ENCODE measurements around the gene ANKMY1. TPM values are rescaled to one million over a fixed set of nuclear protein-coding genes. Genes with fewer than 3 reads are reported as not detected.

The ANKMY1 gene
- total and polyA plus RNA-seq, 2 of the 8 experiments (the other 6 are each of a cell fraction or from before 2014, with no cell fraction given) = 4.5 to 4.8 TPM

DNA sequence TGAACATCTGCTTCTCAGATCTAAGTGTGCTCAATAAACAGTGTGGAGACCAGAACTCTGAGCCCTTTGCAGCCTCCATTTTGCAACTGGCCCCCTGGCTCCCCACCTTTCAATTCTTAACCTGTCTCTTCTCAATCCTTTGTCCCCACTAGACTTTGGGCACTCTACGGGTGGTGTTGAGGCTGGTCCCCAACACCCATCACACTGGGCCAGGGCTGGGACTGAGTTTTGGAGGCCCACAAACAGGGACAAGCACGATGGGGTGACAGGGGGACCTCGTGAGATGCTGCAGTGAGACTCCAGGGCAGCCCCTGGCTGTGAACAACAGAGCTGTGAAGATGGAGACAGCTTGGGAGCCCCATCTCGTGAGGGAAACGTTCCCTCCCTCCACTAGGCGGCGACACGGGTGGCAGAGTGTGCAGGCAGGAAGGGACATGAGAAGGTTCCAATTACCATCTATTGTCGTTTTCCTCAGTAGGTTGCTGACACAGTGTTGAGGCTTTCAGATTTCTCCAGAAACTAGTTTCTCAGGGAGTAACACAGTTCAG is 1.2 kb downstream of the ANKMY1 start:
- H3K9ac ChIP-seq (replicated peaks in 1 of 4; ENCODE audit: extremely low read depth in 1 of 4, low read depth in 3 of 4, low read length in 3 of 4) = no peak overlapping the region
- H4K5ac ChIP-seq (ENCODE audit: insufficient read length, low read depth, low read length) = no peak overlapping the region
- FAIRE-seq (no peak), DNase-seq (ENCODE audit: low read depth in 1 of 2, low spot score in 2 of 2) (peak in 1 of 2 experiments; percentile 79)
- H3K79me1 ChIP-seq (ENCODE audit: low read depth, low read length) = 0 out of 2 replicates have a peak, but pooled peaks cover 2% of the 10 kb centered on the region
- peaks cover 3 to 33% (median 22%) of the 10 kb centered on the region in 4 experiments for H3K27me3 ChIP-seq (replicated peaks in 1 of 4; ENCODE audit: control insufficient read depth in 3 of 4, extremely low read depth in 1 of 4, insufficient read depth in 3 of 4, low read length in 3 of 4)
- no peak overlapping the region for H4K91ac ChIP-seq (replicated peaks; ENCODE audit: insufficient read length, low read length)
- peak overlapping the region; percentile 60 to 77; a peak in 3 of 4 replicates for H3K4me2 ChIP-seq (ENCODE audit: insufficient read depth in 1 of 2, low read depth in 2 of 2, low read length in 2 of 2)
- no peak overlapping the region for H2BK15ac ChIP-seq (ENCODE audit: low read length)
- H3K14ac ChIP-seq (ENCODE audit: insufficient read length) = no peak overlapping the region
- no peak overlapping the region for H2BK120ac ChIP-seq (replicated peaks; ENCODE audit: low read depth, low read length)
- H3K56ac ChIP-seq (replicated peaks; ENCODE audit: insufficient read length, low read depth, low read length) = no peak overlapping the region
- H3K4ac ChIP-seq (replicated peaks; ENCODE audit: insufficient read length, low read depth, low read length) = no peak overlapping the region
- H4K8ac ChIP-seq (ENCODE audit: extremely low read depth, insufficient read depth, low read length) = no peak overlapping the region
- H3K18ac ChIP-seq (ENCODE audit: extremely low read depth, low read length) = no peak overlapping the region
- H3K27ac ChIP-seq (ENCODE audit: low read depth, low read length) = no peak overlapping the region
- no peak overlapping the region for H3K23ac ChIP-seq (ENCODE audit: insufficient read length)
- POLR2A ChIA-PET (ENCODE audit: partially characterized antibody) = interaction anchor here (0.9 kb wide), 1 partner anchor 10 kb away, joined by 4 read pairs; no protein-coding TSS in a partner anchor
- no peak overlapping the region for H2BK5ac ChIP-seq (ENCODE audit: low read depth, low read length)
- H2AK5ac ChIP-seq (ENCODE audit: low read depth, low read length) = no peak overlapping the region
- H3K4me1 ChIP-seq (replicated peaks in 1 of 4; ENCODE audit: control insufficient read depth in 3 of 4, insufficient read depth in 4 of 4, low read length in 3 of 4) = peaks cover 0 to 14% (median 9%) of the 10 kb centered on the region in 4 experiments; a peak in 5 of 7 replicates
- H2BK12ac ChIP-seq (ENCODE audit: low read depth, low read length) = no peak overlapping the region
- H3K36me3 ChIP-seq (ENCODE audit: control insufficient read depth in 2 of 4, insufficient read depth in 4 of 4, low read length in 3 of 4) = no peaks in the 10 kb centered on the region; a peak in 2 of 8 replicates
- CTCF ChIA-PET (ENCODE audit: partially characterized antibody) = interaction anchor here (0.9 to 2.4 kb wide), 7 partner anchors 9 to 107 kb away, joined by 3 to 11 read pairs (median 4); partner anchors contain the start of gene CAPN10
- H2BK20ac ChIP-seq (ENCODE audit: low read length) = no peak overlapping the region
- WGBS, 2 experiments (ENCODE audit: extremely low coverage in 1 of 2, insufficient coverage in 1 of 2, insufficient read length in 1 of 2, insufficient replicate concordance in 2 of 2, low coverage in 1 of 2, low lambda C conversion rate in 2 of 2, missing lambda C conversion rate in 1 of 2) = 34% methylated on average over 9 of the region's 9 CpGs; no CpG with 5 or more reads in 1 of the 2 experiments
- H3K23me2 ChIP-seq (ENCODE audit: low read depth, low read length) = peaks cover 4% of the 10 kb centered on the region; the same call in 1 of the 2 replicates
- no peak overlapping the region for H2AFZ ChIP-seq (ENCODE audit: low read length)
- H4K20me1 ChIP-seq (replicated peaks in 1 of 2; ENCODE audit: control insufficient read depth in 1 of 2, insufficient read depth in 2 of 2, low read length in 2 of 2) = peaks cover 0 to 4% of the 10 kb centered on the region in 2 experiments
- peak overlapping the region in 1 of 4 experiments; percentile 55; a peak in 2 of 8 replicates for H3K4me3 ChIP-seq (ENCODE audit: extremely low read depth in 1 of 4, insufficient read depth in 2 of 4, low read depth in 3 of 4, low read length in 4 of 4)
- H3K79me2 ChIP-seq (ENCODE audit: control insufficient read depth in 1 of 2, insufficient read depth in 2 of 2, low read length in 2 of 2) = no peaks in the 10 kb centered on the region
- H3K9me3 ChIP-seq (ENCODE audit: insufficient read depth in 2 of 2, low read depth in 1 of 2, low read length in 1 of 2) = 0 out of 4 replicates have a peak, but pooled peaks cover 0 to 3% of the 10 kb centered on the region in 2 experiments
- no peak for TF ChIP-seq NRF1 (IDR thresholded peaks at IDR 0.05; ENCODE audit: low read depth, low read length)
- no peak for TF ChIP-seq SP4 (IDR thresholded peaks at IDR 0.05; ENCODE audit: low read length)
- TF ChIP-seq, protein P1, sequence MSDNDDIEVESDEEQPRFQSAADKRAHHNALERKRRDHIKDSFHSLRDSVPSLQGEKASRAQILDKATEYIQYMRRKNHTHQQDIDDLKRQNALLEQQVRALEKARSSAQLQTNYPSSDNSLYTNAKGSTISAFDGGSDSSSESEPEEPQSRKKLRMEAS (IDR thresholded peaks at IDR 0.05) = peak; percentile 51; the same call in 1 of the 2 replicates
- peak; percentile 34 to 51 for TF ChIP-seq RAD21 (IDR thresholded peaks at IDR 0.05 in 1 of 2, conservative IDR thresholded peaks at IDR 0.05 in 1 of 2; ENCODE audit: low read depth in 2 of 2, low read length in 2 of 2)
- TF ChIP-seq CTBP2 (IDR thresholded peaks at IDR 0.05; ENCODE audit: borderline replicate concordance, insufficient read depth, insufficient read length, low read length) = no peak
- TF ChIP-seq CHD1 (IDR thresholded peaks at IDR 0.05; ENCODE audit: low read depth, low read length) = no peak
- no peak for TF ChIP-seq SAP30 (IDR thresholded peaks at IDR 0.05; ENCODE audit: insufficient read depth, insufficient replicate concordance, low read length)
- TF ChIP-seq POLR2AphosphoS5 (IDR thresholded peaks at IDR 0.05; ENCODE audit: low read depth, low read length) = no peak
- peak; percentile 48; the same call in 1 of the 2 replicates for TF ChIP-seq BACH1 (IDR thresholded peaks at IDR 0.05; ENCODE audit: low read length)
- no peak for TF ChIP-seq EGR1 (IDR thresholded peaks at IDR 0.05; ENCODE audit: borderline replicate concordance, low read depth, low read length)
- TF ChIP-seq TAF1 (IDR thresholded peaks at IDR 0.05; ENCODE audit: low read depth, low read length) = no peak
- TF ChIP-seq BCL11A (IDR thresholded peaks at IDR 0.05; ENCODE audit: low read depth in 2 of 2, low read length in 2 of 2) = no peak
- TF ChIP-seq JUN (IDR thresholded peaks at IDR 0.05; ENCODE audit: low read depth, low read length) = no peak
